NB4 (cell line): ENCODE measurements around the gene SMARCA4.

Source experiments
- DNase-seq: peaks from one replicate; pipeline ENCODE4 v3.0.0; 2010; ENCODE audit warnings: low read depth
- H3K4me3 ChIP-seq: one replicate; pipeline ENCODE4 v1.5.1; 2011; ENCODE audit warnings: mild to moderate bottlenecking, low read depth, low read length, moderate library complexity
- MYC ChIP-seq: IDR thresholded peaks from 2 replicates; pipeline ENCODE4 v1.6.1; 2011; ENCODE audit warnings: low read depth, low read length
- POLR2A ChIP-seq: IDR thresholded peaks from 2 replicates; pipeline ENCODE4 v1.6.1; 2011; ENCODE audit warnings: mild to moderate bottlenecking; ENCODE audit not compliant: insufficient read length; ENCODE audit errors: extremely low read depth
- TF ChIP-seq, protein P1 (sequence below): IDR thresholded peaks from 2 replicates; pipeline ENCODE4 v1.6.1; 2011; ENCODE audit warnings: low read depth, low read length
- TF ChIP-seq, protein P2 (sequence below): IDR thresholded peaks from one replicate; pipeline ENCODE4 v1.5.1; 2012; ENCODE audit warnings: low read depth, low read length

SMARCA4 gene

DNA sequence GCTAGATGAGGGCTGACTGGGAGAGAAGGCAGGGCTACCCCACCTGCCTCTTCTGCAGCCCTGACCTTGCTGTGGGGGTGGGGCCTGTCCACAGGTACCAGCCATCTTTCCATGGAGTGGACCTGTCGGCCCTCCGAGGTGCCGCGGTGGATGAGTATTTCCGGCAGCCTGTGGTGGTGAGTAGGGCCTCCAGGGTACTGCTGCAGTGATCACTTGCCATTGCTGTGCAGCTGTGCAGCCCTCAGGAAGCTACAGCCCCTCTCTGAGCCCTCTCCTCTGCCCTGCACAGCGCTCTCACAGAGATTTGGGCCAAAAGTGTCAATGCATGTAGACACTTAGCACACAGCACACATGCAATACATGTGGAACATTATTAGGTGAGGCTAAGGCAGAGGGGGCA lies 44.2 kb upstream of the SMARCA4 start:
- TF ChIP-seq, protein P1, sequence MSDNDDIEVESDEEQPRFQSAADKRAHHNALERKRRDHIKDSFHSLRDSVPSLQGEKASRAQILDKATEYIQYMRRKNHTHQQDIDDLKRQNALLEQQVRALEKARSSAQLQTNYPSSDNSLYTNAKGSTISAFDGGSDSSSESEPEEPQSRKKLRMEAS, result no peak
- no peak for TF ChIP-seq POLR2A
- TF ChIP-seq, protein P2, sequence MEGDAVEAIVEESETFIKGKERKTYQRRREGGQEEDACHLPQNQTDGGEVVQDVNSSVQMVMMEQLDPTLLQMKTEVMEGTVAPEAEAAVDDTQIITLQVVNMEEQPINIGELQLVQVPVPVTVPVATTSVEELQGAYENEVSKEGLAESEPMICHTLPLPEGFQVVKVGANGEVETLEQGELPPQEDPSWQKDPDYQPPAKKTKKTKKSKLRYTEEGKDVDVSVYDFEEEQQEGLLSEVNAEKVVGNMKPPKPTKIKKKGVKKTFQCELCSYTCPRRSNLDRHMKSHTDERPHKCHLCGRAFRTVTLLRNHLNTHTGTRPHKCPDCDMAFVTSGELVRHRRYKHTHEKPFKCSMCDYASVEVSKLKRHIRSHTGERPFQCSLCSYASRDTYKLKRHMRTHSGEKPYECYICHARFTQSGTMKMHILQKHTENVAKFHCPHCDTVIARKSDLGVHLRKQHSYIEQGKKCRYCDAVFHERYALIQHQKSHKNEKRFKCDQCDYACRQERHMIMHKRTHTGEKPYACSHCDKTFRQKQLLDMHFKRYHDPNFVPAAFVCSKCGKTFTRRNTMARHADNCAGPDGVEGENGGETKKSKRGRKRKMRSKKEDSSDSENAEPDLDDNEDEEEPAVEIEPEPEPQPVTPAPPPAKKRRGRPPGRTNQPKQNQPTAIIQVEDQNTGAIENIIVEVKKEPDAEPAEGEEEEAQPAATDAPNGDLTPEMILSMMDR, result no peak
- TF ChIP-seq MYC, result no peak
- DNase-seq, result no peak
- H3K4me3 ChIP-seq, result no peak overlapping the region

DNA sequence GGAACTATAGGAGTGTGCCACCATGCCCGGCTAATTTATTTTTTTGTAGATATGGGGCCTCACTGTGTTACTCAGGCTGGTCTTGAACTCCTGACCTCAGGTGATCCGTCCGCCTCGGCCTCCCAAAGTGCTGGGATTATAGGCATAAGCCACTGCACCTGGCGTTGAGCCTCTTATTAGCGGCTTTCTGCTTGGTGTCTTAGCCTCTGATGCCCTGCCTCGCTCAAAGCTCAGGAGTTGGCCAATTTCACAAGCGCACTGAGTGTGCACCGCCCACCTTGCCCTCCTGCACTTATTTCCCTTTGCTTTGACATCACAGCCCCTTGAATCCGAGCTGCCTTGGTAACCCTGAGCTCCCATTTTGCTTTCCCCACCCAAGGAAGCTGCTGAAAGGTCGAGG lies 42.5 kb upstream of the SMARCA4 start:
- DNase-seq, result no peak
- TF ChIP-seq MYC (no peak), POLR2A (no peak)
- TF ChIP-seq, protein P2, result no peak
- TF ChIP-seq, protein P1, result no peak
- H3K4me3 ChIP-seq, result no peak overlapping the region

DNA sequence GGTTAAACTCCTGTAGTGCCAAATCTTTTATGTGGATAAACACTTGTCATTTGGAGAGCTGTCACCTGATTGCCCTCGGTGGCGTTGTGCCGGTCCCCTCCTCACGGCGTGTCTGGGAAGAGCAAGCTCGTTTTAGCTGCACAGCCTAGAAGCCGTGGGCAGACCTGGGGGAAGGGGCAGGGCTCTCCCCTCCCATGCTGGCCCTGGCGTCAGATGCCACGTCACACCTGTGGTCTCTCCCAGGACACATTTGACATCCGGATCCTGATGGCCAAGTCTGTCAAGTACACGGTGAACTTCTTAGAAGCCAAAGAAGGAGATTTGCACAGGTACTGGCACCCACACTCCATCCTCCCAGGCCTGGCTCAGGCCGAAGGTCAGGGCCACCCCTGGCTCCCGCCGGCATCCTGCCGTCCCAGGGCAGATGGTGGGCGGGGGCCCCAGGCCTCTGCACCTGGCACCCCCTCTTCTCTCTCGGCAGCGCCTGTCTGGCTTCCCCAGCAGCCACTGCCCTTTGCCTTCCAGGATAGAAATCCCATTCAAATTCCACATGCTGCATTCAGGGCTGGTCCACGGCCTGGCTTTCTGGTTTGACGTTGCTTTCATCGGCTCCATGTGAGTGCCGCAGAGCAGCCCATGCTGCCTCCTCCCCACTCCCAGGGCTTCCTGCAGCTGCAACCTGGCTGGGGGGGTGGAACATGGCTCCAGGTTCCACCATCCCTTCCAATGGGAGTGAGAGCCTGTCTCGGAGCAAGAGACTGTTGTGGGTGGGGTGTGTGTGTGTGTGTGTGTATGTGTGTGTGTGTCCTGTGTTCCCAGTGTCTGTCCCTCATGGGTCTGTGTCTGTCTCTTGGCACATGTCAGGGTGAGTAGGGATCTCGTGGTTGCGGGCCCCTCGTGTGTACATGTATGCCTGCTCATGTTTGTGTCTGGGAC lies 41.2 kb upstream of the SMARCA4 start:
- no peak for DNase-seq
- TF ChIP-seq, protein P2, result no peak
- TF ChIP-seq, protein P1, result no peak
- TF ChIP-seq POLR2A, result no peak
- H3K4me3 ChIP-seq, result no peak overlapping the region

DNA sequence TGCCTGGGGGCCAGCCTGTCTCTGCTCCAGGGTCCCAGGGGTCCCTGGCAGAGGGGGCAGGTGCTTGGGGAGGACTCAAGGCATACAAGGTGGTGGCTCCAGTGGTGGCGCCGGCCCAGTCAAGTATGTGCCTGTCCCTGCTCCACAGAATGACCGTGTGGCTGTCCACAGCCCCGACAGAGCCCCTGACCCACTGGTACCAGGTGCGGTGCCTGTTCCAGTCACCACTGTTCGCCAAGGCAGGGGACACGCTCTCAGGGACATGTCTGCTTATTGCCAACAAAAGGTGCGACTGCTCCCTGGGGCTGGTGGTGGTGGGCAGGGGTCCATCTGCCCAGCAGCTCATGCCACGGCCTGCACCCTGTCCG lies 40.6 kb upstream of the SMARCA4 start:
- no peak for DNase-seq
- TF ChIP-seq MYC (no peak), POLR2A (no peak)
- TF ChIP-seq, protein P1, result no peak
- TF ChIP-seq, protein P2, result no peak
- no peak overlapping the region for H3K4me3 ChIP-seq

DNA sequence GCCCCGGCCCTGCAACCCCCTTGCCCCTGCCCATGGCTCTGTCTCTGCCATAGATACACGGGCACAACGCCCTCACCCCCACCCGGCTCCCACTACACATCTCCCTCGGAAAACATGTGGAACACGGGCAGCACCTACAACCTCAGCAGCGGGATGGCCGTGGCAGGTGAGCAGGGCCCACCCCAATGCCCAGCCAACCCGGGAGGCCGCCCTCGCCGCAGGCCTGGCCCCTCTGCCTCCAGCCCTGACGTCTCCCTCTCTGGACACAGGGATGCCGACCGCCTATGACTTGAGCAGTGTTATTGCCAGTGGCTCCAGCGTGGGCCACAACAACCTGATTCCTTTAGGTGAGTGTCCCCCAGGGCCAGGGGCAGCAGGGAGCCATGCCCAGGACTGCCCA lies 40.0 kb upstream of the SMARCA4 start:
- TF ChIP-seq POLR2A, result no peak
- TF ChIP-seq, protein P2, result no peak
- TF ChIP-seq MYC, result no peak
- no peak for DNase-seq
- H3K4me3 ChIP-seq, result no peak overlapping the region
